Ishikawa (cell line): ENCODE data around the gene NOXO1.

Experiments
- CEBPB ChIP-seq: IDR thresholded peaks from 2 replicates; pipeline ENCODE4 v1.6.1; 2012
- CREB1 ChIP-seq: IDR thresholded peaks from 2 replicates; pipeline ENCODE4 v1.6.1; 2012; ENCODE audit warnings: low read depth
- EGR1 ChIP-seq: IDR thresholded peaks from 2 replicates; pipeline ENCODE4 v1.6.1; 2012
- EP300 ChIP-seq: IDR thresholded peaks from 2 replicates; pipeline ENCODE4 v1.6.1; 2012; ENCODE audit warnings: borderline replicate concordance
- FOXM1 ChIP-seq: IDR thresholded peaks from 2 replicates; pipeline ENCODE4 v1.6.1; 2012; ENCODE audit warnings: low read depth, borderline replicate concordance
- MAX ChIP-seq: IDR thresholded peaks from 2 replicates; pipeline ENCODE4 v1.6.1; 2012
- RAD21 ChIP-seq: IDR thresholded peaks from 2 replicates; pipeline ENCODE4 v1.6.1; 2012; ENCODE audit warnings: low read depth
- REST ChIP-seq: IDR thresholded peaks from 2 replicates; pipeline ENCODE4 v1.6.1; 2012; ENCODE audit warnings: low read depth, mild to moderate bottlenecking
- TAF1 ChIP-seq: IDR thresholded peaks from 2 replicates; pipeline ENCODE4 v1.6.1; 2012; ENCODE audit warnings: low read depth, mild to moderate bottlenecking
- TF ChIP-seq, protein P1 (sequence below): IDR thresholded peaks from 2 replicates; pipeline ENCODE4 v1.6.1; 2012

GRCh38 chr16:1960665-1961630, 20.3 kb downstream of the NOXO1 start:
- TF ChIP-seq CEBPB (no peak), MAX (peak; percentile 48; the same call in 1 of the 2 replicates), RAD21 (no peak), EP300 (no peak), FOXM1 (no peak), EGR1 (no peak), CREB1 (no peak), TAF1 (no peak), REST (no peak)
- TF ChIP-seq, protein P1, sequence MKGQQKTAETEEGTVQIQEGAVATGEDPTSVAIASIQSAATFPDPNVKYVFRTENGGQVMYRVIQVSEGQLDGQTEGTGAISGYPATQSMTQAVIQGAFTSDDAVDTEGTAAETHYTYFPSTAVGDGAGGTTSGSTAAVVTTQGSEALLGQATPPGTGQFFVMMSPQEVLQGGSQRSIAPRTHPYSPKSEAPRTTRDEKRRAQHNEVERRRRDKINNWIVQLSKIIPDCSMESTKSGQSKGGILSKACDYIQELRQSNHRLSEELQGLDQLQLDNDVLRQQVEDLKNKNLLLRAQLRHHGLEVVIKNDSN: peak; percentile 34
